ENCODE results near the gene TOMM20. TPM values are rescaled to one million over a fixed set of nuclear protein-coding genes. Genes with fewer than 3 reads are reported as not detected.

Gene TOMM20
- total RNA-seq, 1 experiment from 2014 or later, result 172 TPM

DNA sequence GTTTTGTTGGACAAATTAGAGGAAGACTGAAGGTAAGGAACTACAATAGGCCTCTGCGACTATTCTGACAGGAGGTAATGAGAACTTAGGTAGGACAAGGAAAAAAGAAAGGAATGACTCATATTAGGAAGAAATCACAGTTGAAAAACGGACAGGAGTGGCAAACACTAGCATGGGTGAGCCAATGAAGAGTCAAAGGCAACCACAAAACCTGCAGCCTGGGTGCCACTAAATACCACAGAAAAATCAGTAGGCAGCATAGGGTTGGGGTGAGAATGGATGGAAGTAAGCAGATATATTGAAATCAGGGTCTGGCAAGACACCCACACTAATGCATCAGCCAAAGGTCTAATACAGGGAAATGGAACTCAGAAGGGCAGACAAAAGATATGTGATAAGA, 22.4 kb upstream of the TOMM20 start:
- H3K36me3 ChIP-seq (replicated peaks; ENCODE audit: control insufficient read depth, insufficient read depth, low read length), result peaks cover 14% of the 10 kb centered on the region

DNA sequence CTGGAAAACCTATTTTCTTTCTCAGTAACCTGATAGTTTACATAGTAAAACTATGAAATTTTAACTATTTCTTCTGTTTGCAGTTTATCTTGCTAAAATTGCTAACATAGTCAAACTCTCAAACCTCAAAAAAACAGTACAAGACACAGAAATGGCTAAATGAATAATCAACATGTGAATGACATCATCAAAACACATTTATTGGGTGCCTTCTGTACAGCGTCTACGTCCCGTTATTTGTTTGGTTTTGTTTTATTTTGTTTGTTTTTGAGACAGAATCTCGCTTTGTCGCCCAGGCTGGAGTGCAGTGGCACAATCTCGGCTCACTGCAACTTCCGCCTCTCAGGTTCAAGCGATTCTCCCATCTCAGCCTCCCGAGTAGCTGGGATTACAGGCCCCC, 21.2 kb upstream of the TOMM20 start:
- H3K36me3 ChIP-seq (replicated peaks; ENCODE audit: control insufficient read depth, insufficient read depth, low read length), result peaks cover 19% of the 10 kb centered on the region
- no peaks in the 10 kb centered on the region for H3K27me3 ChIP-seq (ENCODE audit: control insufficient read depth, insufficient read depth, low read length)
- no peak overlapping the region for H3K4me3 ChIP-seq (ENCODE audit: insufficient read depth, low read depth, low read length)
- DNase-seq, result no peak

More for the DNA sequence above, 22.4 kb upstream of the TOMM20 start:
- DNase-seq, result no peak
- Histone ChIP-seq H3K27me3 (ENCODE audit: control insufficient read depth, insufficient read depth, low read length) (no peaks in the 10 kb centered on the region), H3K4me3 (ENCODE audit: insufficient read depth, low read depth, low read length) (no peak overlapping the region)

DNA sequence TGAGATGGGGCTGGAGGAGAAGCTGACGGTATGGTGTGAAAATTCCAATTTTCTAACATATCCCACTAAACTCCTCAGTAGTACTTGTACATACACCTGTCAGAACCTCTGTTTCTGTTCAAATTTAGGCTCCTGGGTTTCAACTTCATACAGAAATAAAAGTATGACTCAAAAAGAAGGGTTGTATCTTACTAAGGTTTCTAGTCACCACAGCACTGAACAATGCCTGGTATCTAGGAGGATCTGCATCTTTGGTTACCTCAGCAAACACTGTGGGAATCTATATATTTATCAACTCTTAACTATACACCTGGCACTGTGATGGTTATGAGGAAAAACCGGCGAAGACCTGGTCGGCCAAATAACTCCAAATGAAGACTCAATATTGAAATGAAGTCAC, 18.6 kb upstream of the TOMM20 start:
- DNase-seq, result no peak
- peaks cover 13% of the 10 kb centered on the region for H3K36me3 ChIP-seq (replicated peaks; ENCODE audit: control insufficient read depth, insufficient read depth, low read length)
- H3K4me3 ChIP-seq (ENCODE audit: insufficient read depth, low read depth, low read length), result no peak overlapping the region
- H3K27me3 ChIP-seq (ENCODE audit: control insufficient read depth, insufficient read depth, low read length), result no peaks in the 10 kb centered on the region

DNA sequence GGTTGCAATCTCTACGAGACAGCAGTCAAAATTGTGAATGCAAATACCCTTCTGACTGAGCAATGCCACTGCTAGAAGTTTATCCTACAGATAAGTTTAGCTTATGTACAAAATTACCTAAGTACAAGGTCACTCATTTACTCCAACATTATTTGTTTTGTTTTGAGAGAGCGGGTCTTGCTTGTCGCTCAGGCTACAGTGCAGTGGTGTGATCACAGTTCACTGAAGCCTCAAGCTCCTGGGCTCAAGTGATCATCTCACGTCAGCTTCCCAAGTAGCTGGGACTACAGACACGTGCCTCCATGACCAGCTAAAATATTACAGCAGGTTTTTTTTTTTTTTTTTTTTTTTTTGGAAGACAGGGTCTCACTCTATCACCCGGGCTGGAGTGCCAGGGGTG, 17.0 kb upstream of the TOMM20 start:
- Histone ChIP-seq H3K27me3 (ENCODE audit: control insufficient read depth, insufficient read depth, low read length) (no peaks in the 10 kb centered on the region), H3K36me3 (replicated peaks; ENCODE audit: control insufficient read depth, insufficient read depth, low read length) (peaks cover 13% of the 10 kb centered on the region), H3K4me3 (ENCODE audit: insufficient read depth, low read depth, low read length) (no peak overlapping the region)
- no peak for DNase-seq

DNA sequence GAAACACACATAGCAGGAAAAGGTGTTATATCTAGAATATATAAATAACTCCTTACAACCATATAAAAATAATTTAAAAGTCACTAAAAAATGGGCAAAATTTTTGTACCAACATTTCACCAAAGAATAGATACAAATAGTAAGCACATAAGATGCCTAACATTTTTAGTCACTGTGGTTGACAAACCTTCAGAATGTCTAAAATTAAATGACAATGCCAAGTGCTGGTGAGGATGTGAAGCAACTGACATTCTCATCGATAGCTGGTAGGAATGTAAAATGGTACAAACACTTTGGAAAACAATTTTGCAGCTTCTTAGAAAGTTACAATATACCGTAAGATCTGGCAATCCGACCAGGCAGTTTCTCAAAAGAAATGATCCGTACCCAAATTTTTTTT, 14.4 kb upstream of the TOMM20 start:
- no peak for DNase-seq
- H3K36me3 ChIP-seq (replicated peaks; ENCODE audit: control insufficient read depth, insufficient read depth, low read length), result peaks cover 18% of the 10 kb centered on the region
- H3K27me3 ChIP-seq (ENCODE audit: control insufficient read depth, insufficient read depth, low read length), result no peaks in the 10 kb centered on the region
- no peak overlapping the region for H3K4me3 ChIP-seq (ENCODE audit: insufficient read depth, low read depth, low read length)

DNA sequence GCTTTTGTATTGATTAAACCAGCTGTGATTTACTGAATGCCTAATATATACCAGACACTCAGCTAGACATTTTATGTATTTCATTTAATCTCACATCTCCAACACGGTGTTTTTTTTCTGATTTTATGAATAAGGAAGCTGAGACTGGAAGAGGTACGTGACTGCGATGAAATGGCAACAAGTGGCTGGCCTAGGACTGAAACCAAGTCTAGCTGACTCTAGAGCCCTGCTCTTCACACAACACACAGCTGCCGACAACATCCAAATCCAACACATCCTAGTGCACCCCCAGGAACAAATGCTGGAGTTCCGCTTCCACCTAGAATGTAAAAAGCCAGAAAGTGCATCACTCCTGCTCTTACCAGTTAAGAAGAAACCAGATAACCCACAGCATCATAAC, 10.7 kb upstream of the TOMM20 start:
- no peak for DNase-seq

DNA sequence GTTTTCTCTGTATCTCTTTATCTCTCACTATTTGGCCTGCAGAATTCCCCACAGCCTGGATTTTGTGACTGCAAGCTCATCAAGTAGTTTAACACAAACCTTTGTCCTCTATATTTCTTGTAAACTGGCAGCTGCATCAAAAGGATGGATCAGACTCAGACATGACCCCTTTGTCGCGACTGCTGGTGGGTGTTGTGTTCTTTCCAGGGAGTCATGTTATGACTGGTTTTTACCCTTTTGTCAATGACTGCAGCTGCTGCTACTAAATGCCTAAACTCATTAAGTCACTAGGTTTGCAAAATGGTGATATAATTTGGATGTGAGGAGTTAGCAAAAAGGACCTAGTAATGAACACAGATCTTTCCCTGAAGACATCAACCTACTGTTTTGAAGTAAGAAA, 10.2 kb upstream of the TOMM20 start:
- no peak overlapping the region for H3K4me3 ChIP-seq (ENCODE audit: insufficient read depth, low read depth, low read length)
- H3K36me3 ChIP-seq (replicated peaks; ENCODE audit: control insufficient read depth, insufficient read depth, low read length), result peaks cover 28% of the 10 kb centered on the region
- H3K27me3 ChIP-seq (ENCODE audit: control insufficient read depth, insufficient read depth, low read length), result no peaks in the 10 kb centered on the region
- DNase-seq, result no peak

More for the DNA sequence above, 10.7 kb upstream of the TOMM20 start:
- no peaks in the 10 kb centered on the region for H3K27me3 ChIP-seq (ENCODE audit: control insufficient read depth, insufficient read depth, low read length)
- H3K36me3 ChIP-seq (replicated peaks; ENCODE audit: control insufficient read depth, insufficient read depth, low read length), result peaks cover 28% of the 10 kb centered on the region
- H3K4me3 ChIP-seq (ENCODE audit: insufficient read depth, low read depth, low read length), result no peak overlapping the region

DNA sequence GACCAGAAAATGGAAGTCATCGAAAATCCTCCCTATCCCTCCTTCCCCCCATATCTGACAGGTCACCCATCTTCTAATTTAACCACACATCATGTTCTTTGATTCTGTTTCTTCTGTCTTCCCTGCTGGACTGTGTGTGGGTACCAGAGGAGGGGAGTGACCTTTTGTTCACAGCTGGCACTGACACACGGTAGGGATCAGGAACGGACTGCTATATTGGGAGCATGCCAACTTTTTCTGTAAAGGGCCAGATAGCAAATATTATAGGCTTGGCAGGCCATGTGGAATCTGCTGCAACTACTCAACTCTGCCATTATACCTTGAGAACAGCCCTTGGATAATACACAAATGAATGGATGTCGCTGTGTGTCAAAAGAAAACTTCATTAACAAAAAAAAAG, 7.5 kb upstream of the TOMM20 start:
- Histone ChIP-seq H3K27me3 (ENCODE audit: control insufficient read depth, insufficient read depth, low read length) (no peaks in the 10 kb centered on the region), H3K4me3 (ENCODE audit: insufficient read depth, low read depth, low read length) (no peak overlapping the region), H3K36me3 (replicated peaks; ENCODE audit: control insufficient read depth, insufficient read depth, low read length) (peaks cover 26% of the 10 kb centered on the region)
- no peak for DNase-seq

DNA sequence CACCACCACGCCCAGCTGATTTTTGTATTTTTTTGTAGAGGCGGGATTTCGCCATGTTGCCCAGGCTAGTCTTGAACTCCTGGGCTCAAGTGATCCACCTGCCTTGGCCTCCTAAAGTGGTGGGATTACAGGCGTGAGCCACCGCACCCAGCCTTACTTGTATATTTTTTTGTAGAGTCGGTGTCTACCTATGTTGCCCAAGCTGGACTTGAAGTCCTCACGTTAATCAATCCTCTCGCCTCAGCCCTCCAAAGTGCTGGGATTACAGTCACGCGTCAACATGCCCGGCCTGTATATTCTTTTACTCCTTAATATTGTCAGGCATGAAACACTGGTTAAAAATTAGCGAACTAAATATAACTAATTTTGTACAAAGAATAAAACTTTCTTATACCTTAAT, 5.5 kb upstream of the TOMM20 start:
- Histone ChIP-seq H3K27me3 (ENCODE audit: control insufficient read depth, insufficient read depth, low read length) (no peaks in the 10 kb centered on the region), H3K4me3 (ENCODE audit: insufficient read depth, low read depth, low read length) (no peak overlapping the region), H3K36me3 (replicated peaks; ENCODE audit: control insufficient read depth, insufficient read depth, low read length) (peaks cover 23% of the 10 kb centered on the region)
- no peak for DNase-seq

DNA sequence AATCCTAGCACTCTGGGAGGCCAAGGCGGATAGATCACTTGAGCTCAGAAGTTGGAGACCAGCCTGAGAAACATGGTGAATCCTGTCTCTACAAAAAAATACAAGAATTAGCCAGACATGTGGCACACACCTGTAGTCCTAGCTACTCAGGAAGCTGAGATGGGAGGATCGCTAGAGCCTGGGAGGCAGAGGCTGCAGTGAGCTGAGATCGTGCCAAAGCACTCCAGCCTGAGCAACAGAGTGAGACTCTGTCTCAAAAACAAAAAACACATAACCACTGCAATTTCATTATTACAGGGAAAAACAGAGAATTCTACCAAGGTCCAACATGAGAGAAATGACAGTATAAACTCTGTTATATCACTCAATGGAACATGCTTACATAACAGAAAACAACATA, 4.4 kb upstream of the TOMM20 start:
- DNase-seq, result no peak
- Histone ChIP-seq H3K27me3 (ENCODE audit: control insufficient read depth, insufficient read depth, low read length) (no peaks in the 10 kb centered on the region), H3K4me3 (ENCODE audit: insufficient read depth, low read depth, low read length) (no peak overlapping the region), H3K36me3 (replicated peaks; ENCODE audit: control insufficient read depth, insufficient read depth, low read length) (peaks cover 19% of the 10 kb centered on the region)

DNA sequence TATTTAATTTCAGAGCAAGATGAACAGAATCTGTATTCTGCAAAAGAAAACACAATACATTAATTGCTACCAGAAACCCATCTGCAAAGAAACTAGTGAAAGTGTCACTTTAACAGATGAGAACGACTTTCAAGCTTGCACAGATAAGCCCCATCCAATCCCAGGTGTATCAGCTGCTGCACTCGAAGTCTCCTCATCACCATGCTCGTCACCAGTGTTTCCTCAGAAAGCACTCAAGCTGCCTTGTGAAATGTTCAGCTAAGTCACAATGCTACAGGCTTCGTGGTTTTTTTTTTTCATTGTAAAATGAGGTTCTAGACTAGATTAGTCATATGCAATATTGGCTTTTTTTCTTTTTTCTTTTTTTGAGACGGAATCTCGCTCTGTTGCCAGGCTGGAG, 3.3 kb upstream of the TOMM20 start:
- no peak for DNase-seq

DNA sequence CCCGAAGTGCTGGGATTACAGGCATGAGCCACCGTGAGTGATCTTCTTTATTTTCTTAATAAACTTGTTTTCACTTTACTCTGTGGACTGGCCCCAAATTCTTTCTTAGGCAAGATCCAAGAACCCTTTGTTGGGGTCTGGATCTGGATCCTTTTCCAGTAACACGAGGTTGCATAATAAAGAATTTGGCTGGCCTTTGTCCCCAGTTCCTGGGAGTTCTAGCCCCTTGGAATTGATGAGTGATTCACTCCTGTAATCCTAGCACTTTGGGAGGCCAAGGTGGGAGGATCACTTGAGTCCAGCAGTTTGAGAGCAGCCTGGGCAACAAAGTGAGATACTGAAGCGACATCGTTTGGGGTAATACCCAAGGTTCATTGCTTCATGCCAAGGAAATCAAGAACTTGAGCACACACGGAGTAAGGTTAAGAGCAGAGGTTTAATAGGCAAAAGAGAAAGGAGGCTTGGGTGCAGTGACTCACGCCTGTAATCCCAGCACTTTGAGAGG, 2.2 kb upstream of the TOMM20 start:
- H3K36me3 ChIP-seq (replicated peaks; ENCODE audit: control insufficient read depth, insufficient read depth, low read length), result peaks cover 4% of the 10 kb centered on the region
- H3K27me3 ChIP-seq (ENCODE audit: control insufficient read depth, insufficient read depth, low read length), result no peaks in the 10 kb centered on the region
- no peak overlapping the region for H3K4me3 ChIP-seq (ENCODE audit: insufficient read depth, low read depth, low read length)
- DNase-seq, result no peak

More for the DNA sequence above, 3.3 kb upstream of the TOMM20 start:
- H3K4me3 ChIP-seq (ENCODE audit: insufficient read depth, low read depth, low read length), result no peak overlapping the region
- H3K36me3 ChIP-seq (replicated peaks; ENCODE audit: control insufficient read depth, insufficient read depth, low read length), result peaks cover 12% of the 10 kb centered on the region
- no peaks in the 10 kb centered on the region for H3K27me3 ChIP-seq (ENCODE audit: control insufficient read depth, insufficient read depth, low read length)

DNA sequence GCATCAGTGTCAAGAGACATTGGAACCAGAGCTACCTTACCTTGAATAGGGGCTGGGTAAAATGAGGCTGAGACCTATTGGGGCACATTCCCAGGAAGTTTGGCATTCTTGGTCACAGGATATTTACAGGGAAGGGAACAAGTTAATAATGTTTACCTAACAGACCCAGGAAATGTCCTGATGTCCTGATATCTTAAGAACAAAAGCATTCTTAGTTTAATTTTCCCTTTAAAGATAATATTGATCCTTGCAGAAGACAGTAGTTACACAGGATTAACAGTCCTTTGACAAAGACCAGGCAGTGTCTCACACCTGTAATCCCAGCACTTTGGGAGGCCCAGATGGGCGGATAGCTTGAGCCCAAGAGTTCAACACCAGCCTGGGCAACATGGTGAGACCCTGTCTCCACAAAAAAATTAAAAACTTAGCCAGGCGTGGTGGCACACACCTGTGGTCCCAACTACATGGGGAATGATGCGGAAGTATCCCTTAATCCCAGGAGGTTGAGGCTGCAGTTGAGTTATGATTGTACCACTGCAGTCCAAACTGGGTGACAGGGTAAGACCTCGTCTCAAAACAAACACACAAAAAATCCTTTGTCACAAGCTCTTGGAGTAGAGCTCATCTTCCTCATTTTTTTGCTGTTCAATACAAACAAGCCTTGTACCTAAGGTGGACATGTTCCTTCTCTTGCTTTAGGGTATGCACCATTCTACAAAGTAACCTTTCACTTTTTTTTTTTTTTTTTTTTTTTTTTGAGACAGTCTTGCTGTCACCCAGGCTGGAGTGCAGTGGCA, 1.3 kb upstream of the TOMM20 start:
- H3K4me3 ChIP-seq (ENCODE audit: insufficient read depth, low read depth, low read length), result no peak overlapping the region
- no peak for DNase-seq
- H3K36me3 ChIP-seq (replicated peaks; ENCODE audit: control insufficient read depth, insufficient read depth, low read length), result peaks cover 1% of the 10 kb centered on the region
- H3K27me3 ChIP-seq (ENCODE audit: control insufficient read depth, insufficient read depth, low read length), result no peaks in the 10 kb centered on the region

DNA sequence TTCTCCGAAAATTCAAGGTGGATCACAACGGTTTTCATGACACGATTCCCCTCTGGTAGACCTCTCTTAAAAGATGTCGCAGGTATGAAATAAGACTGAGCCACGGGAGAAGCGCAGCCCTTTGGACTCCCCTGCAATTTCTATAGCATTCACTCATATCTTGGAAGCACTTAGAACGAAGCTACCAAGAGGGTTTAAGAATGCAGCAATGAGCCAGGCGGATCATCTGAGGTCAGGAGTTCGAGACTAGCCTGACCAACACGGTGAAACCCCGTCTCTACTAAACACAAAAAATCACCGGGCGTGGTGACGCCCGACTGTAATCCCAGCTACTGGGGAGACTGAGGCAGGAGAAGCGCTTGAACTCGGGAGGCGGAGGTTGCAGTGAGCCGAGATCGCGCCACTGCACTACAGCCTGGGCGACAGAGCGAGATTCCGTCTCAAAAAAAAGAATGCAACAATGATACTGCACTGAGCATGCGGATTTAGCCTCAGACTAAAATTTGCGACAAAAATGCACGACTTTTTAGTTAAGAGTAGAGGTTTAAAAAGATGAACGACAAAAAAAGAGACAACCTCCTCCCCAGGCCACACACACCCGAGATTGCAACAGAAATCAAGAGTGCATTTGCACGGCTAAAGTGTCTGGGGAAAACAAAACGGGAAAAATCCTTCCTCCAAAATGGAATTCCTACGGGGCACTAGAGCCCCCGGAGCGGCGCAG, 743 bp downstream of the TOMM20 start:
- Histone ChIP-seq H3K4me3 (ENCODE audit: insufficient read depth, low read depth, low read length) (peak overlapping the region; percentile 100), H3K36me3 (replicated peaks; ENCODE audit: control insufficient read depth, insufficient read depth, low read length) (peaks cover 1% of the 10 kb centered on the region), H3K27me3 (ENCODE audit: control insufficient read depth, insufficient read depth, low read length) (no peaks in the 10 kb centered on the region)
- no peak for DNase-seq

DNA sequence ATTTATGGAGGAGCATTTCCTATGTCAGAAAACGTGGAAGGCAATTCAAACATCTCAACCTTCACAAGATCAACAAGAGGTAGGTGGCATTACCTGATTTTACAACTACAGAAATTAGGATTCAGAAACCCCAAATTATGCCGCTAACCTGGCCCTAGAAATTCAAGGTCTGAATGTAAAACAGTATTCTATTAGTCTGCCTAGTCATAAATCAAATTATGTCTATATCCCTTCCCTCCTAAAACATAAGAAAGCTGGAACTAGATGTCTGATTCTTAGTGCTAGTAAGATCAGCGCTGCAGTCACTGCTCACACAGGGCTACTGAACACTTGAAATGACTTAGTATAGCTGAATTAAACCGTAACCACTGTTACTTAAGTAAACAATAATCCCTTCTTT, 1.4 kb downstream of the TOMM20 start:
- Histone ChIP-seq H3K36me3 (replicated peaks; ENCODE audit: control insufficient read depth, insufficient read depth, low read length) (peaks cover 1% of the 10 kb centered on the region), H3K27me3 (ENCODE audit: control insufficient read depth, insufficient read depth, low read length) (no peaks in the 10 kb centered on the region), H3K4me3 (ENCODE audit: insufficient read depth, low read depth, low read length) (peak overlapping the region; percentile 100)
- no peak for DNase-seq

All from H7 (cell line).